ENCODE data around the gene MDC1.
"Not testable (repeated sequence)": the region's sequence is repeated elsewhere in the genome, so short reads cannot be mapped to it uniquely, and the experiment has no call there.

GRCh38 chr6:30765495-30765894 is 48.4 kb upstream of the MDC1 start:
- TF ChIP-seq CTCF, POLR2A (IDR thresholded peaks at IDR 0.05): not testable (repeated sequence)

Data from esophagus squamous epithelium (tissue), 4 donors.